HG03342 (cell line): ENCODE results near the gene QDPR.

ENCODE experiments used
- ATAC-seq: cut with Tn5 transposase; IDR thresholded peaks from one replicate; pipeline ENCODE4 v1.9.1; 2021; ENCODE audit warnings: mild to moderate bottlenecking, moderate library complexity; ENCODE audit not compliant: unreplicated experiment

QDPR gene

DNA sequence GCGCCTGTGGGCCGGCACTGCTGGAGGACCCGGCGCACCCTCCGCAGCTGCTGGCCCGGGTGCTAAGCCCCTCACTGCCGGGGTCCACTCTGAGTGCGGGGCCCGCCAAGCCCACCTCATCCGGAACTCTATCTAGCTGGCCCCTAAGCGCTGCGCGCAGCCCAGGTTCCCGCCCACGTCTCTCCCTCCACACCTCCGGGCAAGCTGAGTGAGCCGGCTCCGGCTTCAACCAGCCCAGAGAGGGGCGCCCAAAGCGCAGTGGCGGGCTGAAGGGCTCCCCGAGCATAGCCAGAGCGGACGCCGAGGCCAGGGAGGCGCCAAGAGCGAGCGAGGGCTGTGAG is 75.2 kb downstream of the QDPR start:
- ATAC-seq = no peak
